GM21619 (cell line): ENCODE results near the gene PHOSPHO2.
"Not testable (repeated sequence)": the region's sequence is repeated elsewhere in the genome, so short reads cannot be mapped to it uniquely, and the experiment has no call there.

ENCODE experiments used
- ATAC-seq: cut with Tn5 transposase; IDR thresholded peaks from one replicate; pipeline ENCODE4 v1.9.1; 2021; ENCODE audit not compliant: unreplicated experiment

Gene PHOSPHO2

DNA sequence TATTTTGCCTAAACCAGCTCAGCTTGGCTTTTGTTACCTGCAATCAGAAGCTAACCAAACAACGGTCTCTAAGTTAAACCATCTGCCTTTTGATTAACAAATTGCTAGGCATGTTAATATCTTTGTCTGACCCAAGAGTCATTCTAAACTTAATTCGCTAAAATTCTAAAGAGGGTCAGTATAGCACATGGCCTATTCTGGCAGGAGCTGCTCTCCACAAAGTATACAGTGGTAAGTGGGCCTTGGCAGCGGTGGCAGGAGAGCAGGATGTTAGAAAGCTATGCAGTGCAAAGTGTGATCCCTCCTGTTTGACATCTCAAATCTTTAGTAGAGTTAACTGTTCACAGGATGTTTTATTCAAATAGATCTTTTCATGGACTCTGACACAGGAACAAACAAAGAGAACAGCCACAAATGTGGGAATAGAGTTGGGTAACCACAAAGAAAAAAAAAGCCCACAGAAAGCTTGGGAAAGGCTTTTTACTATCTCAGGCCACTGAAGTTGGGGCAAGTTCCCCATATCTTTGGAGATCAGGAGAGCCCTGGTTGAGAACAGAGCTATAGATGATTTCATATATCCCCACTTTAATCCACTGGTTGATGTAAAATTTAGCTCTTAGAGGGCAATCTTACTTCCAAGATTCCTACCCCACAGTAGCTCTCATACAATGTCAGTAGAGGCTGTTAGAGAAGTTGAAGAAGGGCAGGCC is 10.7 kb upstream of the PHOSPHO2 start:
- no peak for ATAC-seq

- no peak for ATAC-seq
Observed at GRCh38 chr2:169684135-169684565, 10.1 kb upstream of the PHOSPHO2 start.

- not testable (repeated sequence) for ATAC-seq
Observed at GRCh38 chr2:169684712-169685111, 9.6 kb upstream of the PHOSPHO2 start.

- ATAC-seq: not testable (repeated sequence)
Observed at GRCh38 chr2:169686825-169687224, 7.4 kb upstream of the PHOSPHO2 start.

- not testable (repeated sequence) for ATAC-seq
Observed at GRCh38 chr2:169687943-169688342, 6.3 kb upstream of the PHOSPHO2 start.

DNA sequence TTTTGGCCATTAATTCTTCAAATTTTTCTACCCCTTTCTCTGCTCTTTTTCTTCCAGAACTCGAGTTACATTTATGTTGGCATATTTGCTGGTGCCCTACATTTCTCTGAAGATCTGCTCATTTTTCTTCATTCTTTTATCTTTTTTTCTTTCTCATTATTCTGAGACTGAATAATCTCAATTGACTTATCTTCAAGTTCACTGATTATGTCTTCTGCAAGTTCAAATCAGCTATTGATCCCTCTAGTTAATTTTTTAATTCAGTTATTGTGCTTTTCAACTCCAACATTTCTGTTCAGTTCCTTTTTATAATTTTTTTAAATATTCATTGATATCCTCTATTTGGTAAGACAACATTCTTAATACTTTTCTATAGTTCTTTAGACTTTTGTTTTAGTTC is 3.3 kb upstream of the PHOSPHO2 start:
- ATAC-seq: no peak

GRCh38 chr2:169692718-169693117 is 1.6 kb upstream of the PHOSPHO2 start:
- ATAC-seq: no peak

- ATAC-seq: no peak
Observed at GRCh38 chr2:169693360-169693759, 909 bp upstream of the PHOSPHO2 start.

DNA sequence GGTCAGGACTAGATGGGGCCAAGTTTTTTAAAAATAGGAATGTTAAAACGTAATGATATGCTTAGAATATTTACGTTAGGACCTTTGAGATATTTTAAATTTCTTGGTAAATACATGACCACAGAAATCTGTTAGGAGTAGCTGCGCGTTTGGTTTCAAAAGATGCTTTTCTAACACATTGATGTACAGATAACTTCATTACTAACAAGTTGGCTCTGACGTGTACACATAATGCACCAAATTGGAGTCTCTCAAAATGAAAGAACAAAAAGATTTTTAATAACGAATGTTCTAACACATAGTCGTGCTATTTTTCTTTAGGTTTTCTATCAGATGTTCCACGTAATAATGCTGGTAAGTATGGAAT is 608 bp downstream of the PHOSPHO2 start:
- ATAC-seq: no peak

- no peak for ATAC-seq
Observed at GRCh38 chr2:169696381-169696780, 2.1 kb downstream of the PHOSPHO2 start.

DNA sequence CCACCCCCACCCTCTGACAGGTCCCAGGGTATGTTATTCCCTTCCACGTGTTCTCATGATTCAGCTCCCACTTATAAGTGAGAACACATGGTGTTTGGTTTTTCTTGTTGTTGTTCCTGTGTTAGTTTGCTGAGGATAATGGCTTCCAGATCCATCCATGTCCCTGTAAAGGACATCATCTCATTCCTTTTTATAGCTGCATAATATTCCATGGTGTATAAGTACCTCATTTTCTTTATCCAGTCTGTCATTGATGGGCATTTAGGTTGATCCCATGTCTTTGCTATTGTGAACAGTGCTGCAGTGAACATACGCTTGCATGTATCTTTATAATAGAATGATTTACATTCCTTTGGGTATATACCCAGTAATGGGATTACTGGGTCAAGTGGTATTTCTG is 4.9 kb downstream of the PHOSPHO2 start:
- ATAC-seq: not testable (repeated sequence)

DNA sequence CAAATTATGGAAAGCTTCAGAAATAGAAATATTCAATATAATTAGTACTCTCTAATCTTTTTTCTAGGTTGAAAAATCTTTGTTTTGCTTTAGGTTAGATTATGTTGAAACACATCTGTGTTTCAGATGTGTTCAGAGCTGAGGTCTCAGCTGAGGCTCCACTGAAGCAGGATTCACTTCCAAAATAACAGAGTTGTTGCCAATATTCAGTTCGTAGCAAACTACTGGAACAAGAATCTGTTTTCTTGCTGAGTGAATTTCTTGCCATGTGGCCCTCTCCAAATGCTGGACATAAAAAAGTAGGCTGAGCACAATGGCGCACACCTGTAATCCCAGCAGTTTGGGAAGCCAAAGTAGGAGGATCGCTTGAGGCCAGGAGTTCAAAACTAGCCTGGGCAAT is 8.7 kb downstream of the PHOSPHO2 start:
- ATAC-seq: no peak

DNA sequence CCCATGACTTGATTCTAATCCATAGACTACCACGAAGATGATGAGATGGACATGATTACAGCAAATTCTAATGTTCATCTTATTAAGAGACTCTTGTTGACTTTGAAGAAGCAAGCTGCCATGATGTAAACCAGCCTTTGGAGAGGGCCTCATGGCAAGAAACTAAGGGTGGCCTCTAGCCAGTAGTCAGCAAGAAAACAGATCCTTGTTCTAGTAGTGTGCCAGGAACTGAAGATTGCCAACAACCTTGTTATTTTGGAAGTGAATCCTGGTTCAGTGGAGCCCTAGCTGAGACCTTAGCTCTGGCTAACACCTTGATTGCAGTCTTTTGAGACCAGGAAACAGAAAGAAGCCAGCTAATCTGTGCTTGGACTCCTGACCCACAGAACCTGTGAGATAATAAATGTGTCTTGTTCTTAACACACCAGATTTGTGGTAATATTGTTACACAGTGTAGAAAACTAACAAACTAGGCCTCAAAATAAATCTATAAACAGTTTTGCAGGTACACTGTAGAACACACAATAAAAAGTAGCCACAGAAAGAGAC is 10.0 kb downstream of the PHOSPHO2 start:
- no peak for ATAC-seq

GRCh38 chr2:169705927-169706326 is 11.7 kb downstream of the PHOSPHO2 start:
- ATAC-seq: no peak

- no peak for ATAC-seq
Observed at GRCh38 chr2:169707626-169708025, 13.4 kb downstream of the PHOSPHO2 start.

- ATAC-seq: no peak
Observed at GRCh38 chr2:169709331-169709730, 15.1 kb downstream of the PHOSPHO2 start.

DNA sequence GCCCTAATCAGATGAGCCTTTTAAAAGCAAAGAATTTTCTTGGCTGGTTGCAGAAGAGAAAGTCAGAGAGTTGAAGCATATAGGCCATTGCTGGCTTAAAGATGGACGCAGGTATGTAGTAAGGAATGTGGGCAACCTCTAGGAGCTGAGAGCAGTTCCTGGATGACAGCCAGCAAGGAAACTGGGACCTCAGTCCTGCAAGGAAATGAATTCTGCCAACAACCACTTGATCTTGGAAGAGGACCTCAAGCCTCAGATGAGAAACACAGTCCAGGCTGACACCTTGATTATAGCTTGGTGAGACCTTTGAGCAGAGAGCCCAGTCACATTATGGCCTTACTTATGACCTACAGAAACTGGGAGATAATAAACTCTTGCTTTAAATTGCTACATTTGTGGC is 15.7 kb downstream of the PHOSPHO2 start:
- ATAC-seq: no peak

GRCh38 chr2:169711751-169712509 is 17.7 kb downstream of the PHOSPHO2 start:
- no peak for ATAC-seq

DNA sequence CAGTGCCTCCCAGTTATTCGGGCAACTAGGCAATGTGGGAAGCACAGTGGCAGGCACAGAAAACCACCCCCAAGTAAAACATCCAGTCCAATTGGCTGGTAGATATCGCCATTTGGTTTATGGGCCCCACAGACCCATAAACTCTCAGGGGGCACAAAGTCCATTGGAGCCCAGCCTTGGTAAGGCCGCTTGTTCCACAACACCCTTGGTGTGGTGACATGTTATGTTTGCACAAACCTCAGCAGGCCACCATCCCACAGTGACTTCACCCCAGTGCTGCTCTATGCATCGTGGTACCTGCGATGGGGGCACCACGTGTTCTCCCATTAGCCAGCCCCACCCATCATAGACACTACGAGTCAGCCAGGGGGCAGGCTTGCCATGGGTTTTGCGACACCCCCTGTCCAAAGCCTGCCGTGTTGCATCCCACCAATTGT is 18.5 kb downstream of the PHOSPHO2 start:
- ATAC-seq: no peak

GRCh38 chr2:169713331-169713730 is 19.1 kb downstream of the PHOSPHO2 start:
- ATAC-seq: no peak

DNA sequence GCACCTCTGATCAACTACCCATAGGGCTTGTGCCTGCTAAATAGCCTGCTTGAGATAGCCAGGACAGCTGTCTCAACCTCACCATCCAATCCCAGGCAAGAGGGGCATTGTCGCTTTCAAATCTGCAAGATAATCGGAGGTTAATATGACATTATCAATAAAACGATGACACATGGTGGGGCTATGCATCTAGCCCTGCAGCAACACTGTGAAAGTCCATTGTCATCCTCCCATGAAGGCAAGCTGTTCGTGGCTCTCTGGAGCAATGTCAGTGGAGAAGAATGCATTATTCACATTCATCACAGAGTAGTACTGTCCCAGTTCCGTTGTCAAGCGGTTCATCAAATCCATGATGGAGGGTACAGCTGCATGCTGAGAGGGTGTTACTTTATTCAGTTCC is 20.4 kb downstream of the PHOSPHO2 start:
- no peak for ATAC-seq
